A549 (cell line): ENCODE data around the gene OR5A1. TPM values are rescaled to one million over a fixed set of nuclear protein-coding genes. Genes with fewer than 3 reads are reported as not detected.
"Not testable (repeated sequence)": the region's sequence is repeated elsewhere in the genome, so short reads cannot be mapped to it uniquely, and the experiment has no call there.

Experiments used
- ATAC-seq, 2 experiments: fragments of 200-7000 bp in 1 of 2; fragments of >200 bp in 1 of 2; cut with Nextera tagmentation in 1 of 2; cut with Tn5 transposase in 1 of 2; 3 replicates each; pipeline versions ENCODE4 v1.8.0 to v1.9.1; 2018 to 2020; ENCODE audit warnings: mild to moderate bottlenecking in 1 of 2, moderate library complexity in 1 of 2
- CTCF ChIA-PET: fragments of 300-600 bp; sonication (Branson Sonifier 250); formaldehyde crosslinking; extraction: SDS; loops from one replicate; lab custom pipeline; 2021; ENCODE audit warnings: antibody characterized with exemption, inconsistent platforms; lab: Yijun Ruan, JAX
- POLR2A ChIA-PET: fragments of 350-600 bp; formaldehyde crosslinking; extraction: SDS; loops from one replicate; lab custom pipeline; 2021; ENCODE audit warnings: antibody characterized with exemption, inconsistent platforms; lab: Yijun Ruan, JAX
- DNase-seq, 2 experiments: peaks; one replicate each; pipeline versions ENCODE4 v3.0.0 to v3.0.0-alpha.2; 2011 to 2016; ENCODE audit warnings: low read depth in 1 of 2, low spot score in 1 of 2
- FAIRE-seq: peaks from 2 replicates; lab custom pipeline; 2011; peaks lifted over from hg19 to GRCh38; lab: Jason Lieb, UNC
- H3K27ac ChIP-seq, 2 experiments: fragments of >200 bp; sonication (Bioruptor Twin); formaldehyde crosslinking; 3 replicates each; pipeline ENCODE4 v1.5.1; 2016 to 2017
- H3K4me1 ChIP-seq: fragments of >200 bp; sonication (Bioruptor Twin); formaldehyde crosslinking; 3 replicates; pipeline ENCODE4 v1.6.1; 2016
- H3K4me2 ChIP-seq: fragments of >200 bp; sonication (Bioruptor Twin); formaldehyde crosslinking; 3 replicates; pipeline ENCODE4 v1.6.1; 2016
- H3K4me3 ChIP-seq: fragments of >200 bp; sonication (Bioruptor Twin); formaldehyde crosslinking; 3 replicates; pipeline ENCODE4 v1.5.1; 2016
- H3K9me3 ChIP-seq: fragments of >200 bp; sonication (Bioruptor Twin); formaldehyde crosslinking; 3 replicates; pipeline ENCODE4 v1.6.1; 2016
- BHLHE40 ChIP-seq: IDR thresholded peaks from 2 replicates; pipeline ENCODE4 v1.6.1; 2012; ENCODE audit warnings: low read depth, low read length, inconsistent platforms
- CTCF ChIP-seq: fragments of >200 bp; sonication (Bioruptor Twin); formaldehyde crosslinking; IDR thresholded peaks from 3 replicates; pipeline ENCODE4 v1.5.1; 2016
- E2F6 ChIP-seq: IDR thresholded peaks from 2 replicates; pipeline ENCODE4 v1.6.1; 2012; ENCODE audit warnings: low read depth, borderline replicate concordance
- ELK1 ChIP-seq: fragments of 150-350 bp; IDR thresholded peaks from 2 replicates; pipeline ENCODE4 v1.6.1; 2014; ENCODE audit warnings: low read depth, mild to moderate bottlenecking, low read length
- FOSL2 ChIP-seq, 2 experiments: fragments of 450-650 bp in 1 of 2; fragments of >200 bp in 1 of 2; sonication (Bioruptor Twin) in 1 of 2; formaldehyde crosslinking; IDR thresholded peaks; 2 replicates each; pipeline versions ENCODE4 v1.5.0 to v1.6.1; 2016 to 2020; ENCODE audit warnings: mild to moderate bottlenecking in 1 of 2, moderate library complexity in 1 of 2
- HES2 ChIP-seq: fragments of >200 bp; sonication (Bioruptor Twin); formaldehyde crosslinking; IDR thresholded peaks from 2 replicates; pipeline ENCODE4 v1.6.1; 2016
- HOXA7 ChIP-seq: fragments of 250-450 bp; sonication (Bioruptor Pico); IDR thresholded peaks from 2 replicates; pipeline ENCODE4 v1.5.0; 2020; ENCODE audit warnings: mild to moderate bottlenecking, moderate library complexity
- KDM1A ChIP-seq: fragments of 200-600 bp; sonication (generic); IDR thresholded peaks from 2 replicates; pipeline ENCODE4 v1.6.1; 2016; ENCODE audit warnings: low read depth, mild to moderate bottlenecking
- KDM5A ChIP-seq: fragments of 200-600 bp; sonication (generic); IDR thresholded peaks from 2 replicates; pipeline ENCODE4 v1.6.1; 2016; ENCODE audit warnings: antibody characterized with exemption, mild to moderate bottlenecking
- MAFK ChIP-seq: fragments of 450-650 bp; IDR thresholded peaks from 2 replicates; pipeline ENCODE4 v1.6.1; 2014; ENCODE audit not compliant: partially characterized antibody
- PHF8 ChIP-seq: fragments of 200-600 bp; sonication (generic); IDR thresholded peaks from 2 replicates; pipeline ENCODE4 v1.6.1; 2016; ENCODE audit warnings: low read depth, mild to moderate bottlenecking, antibody characterized with exemption, moderate library complexity, borderline replicate concordance
- POLR2AphosphoS2 ChIP-seq: conservative IDR thresholded peaks from 2 replicates; pipeline ENCODE4 v1.6.1; 2012; ENCODE audit warnings: low read length, improper control_type of control experiment, inconsistent platforms
- RAD21 ChIP-seq, 2 experiments: fragments of >200 bp in 1 of 2; sonication (Bioruptor Twin) in 1 of 2; formaldehyde crosslinking in 1 of 2; IDR thresholded peaks in 1 of 2; conservative IDR thresholded peaks in 1 of 2; 2 replicates in 1 of 2; 3 replicates in 1 of 2; pipeline ENCODE4 v1.6.1; 2012 to 2018; ENCODE audit warnings: inconsistent platforms in 1 of 2
- SMC3 ChIP-seq: fragments of >200 bp; sonication (Bioruptor Twin); formaldehyde crosslinking; IDR thresholded peaks from 3 replicates; pipeline ENCODE4 v1.6.1; 2018; ENCODE audit warnings: inconsistent platforms
- SREBF2 ChIP-seq: fragments of 450-650 bp; IDR thresholded peaks from 2 replicates; pipeline ENCODE4 v1.6.1; 2014; ENCODE audit warnings: mild to moderate bottlenecking, moderate library complexity
- WGBS: methylation state at CpG from one replicate; pipeline ENCODE4 v1.1.6; 2017; ENCODE audit errors: missing lambda C conversion rate; 5-methylcytosine and 5-hydroxymethylcytosine counted together
- polyA plus RNA-seq, 4 experiments: library from polyadenylated mRNA; depleted of rRNA in 3 of 4; stranded (reverse); fragments of >200 nt; fragmentation: RNase III in 1 of 4; extraction: RNeasy Plus Mini Kit Qiagen cat#74134 plus additional on column Dnase treatment in 1 of 4; gene quantifications; 2 replicates in 3 of 4; 3 replicates in 1 of 4; pipeline ENCODE4 v1.2.3, GENCODE V29; 2011 to 2017

OR5A1 gene
- polyA plus RNA-seq, 2 of the 4 experiments (the other 2 are of a cell fraction) = not detected

- ATAC-seq (no peak), DNase-seq (no peak), FAIRE-seq (no peak)
- H3K4me3 ChIP-seq = no peak overlapping the region
- no peaks in the 10 kb centered on the region for H3K4me1 ChIP-seq
- H3K9me3 ChIP-seq = no peaks in the 10 kb centered on the region
- POLR2A ChIA-PET = no interaction called here
- no peak overlapping the region for H3K27ac ChIP-seq
- TF ChIP-seq BHLHE40 = no peak
- no peak for TF ChIP-seq HOXA7 (CRISPR knock-in tag)
- no peak for TF ChIP-seq POLR2AphosphoS2
- TF ChIP-seq KDM5A = no peak
- no peak for TF ChIP-seq ELK1
- TF ChIP-seq PHF8 = no peak
- no peak for TF ChIP-seq HES2
- CTCF ChIA-PET = no interaction called here
- H3K4me2 ChIP-seq = no peak overlapping the region
Measured at GRCh38 chr11:59427068-59427382, 9.2 kb upstream of the OR5A1 start.

- POLR2A ChIA-PET = no interaction called here
- DNase-seq = peak; percentile 29 to 50
- TF ChIP-seq BHLHE40 (no peak), SMC3 (peak; percentile 41), CTCF (peak; percentile 86), RAD21 (conservative IDR thresholded peaks at IDR 0.05 in 1 of 2, IDR thresholded peaks at IDR 0.05 in 1 of 2) (peak; percentile 70), SREBF2 (no peak)
Measured at GRCh38 chr11:59429924-59430516, 6.2 kb upstream of the OR5A1 start.

GRCh38 chr11:59437770-59438169 is 1.5 kb downstream of the OR5A1 start:
- Histone ChIP-seq H3K4me1 (no peaks in the 10 kb centered on the region), H3K4me2 (no peak overlapping the region), H3K27ac (no peak overlapping the region), H3K9me3 (no peaks in the 10 kb centered on the region), H3K4me3 (no peak overlapping the region)
- no peak for DNase-seq
- 36% methylated on average over 7 of the region's 7 CpGs for WGBS
- ChIA-PET POLR2A (no interaction called here), CTCF (interaction anchor here (0.6 to 2.1 kb wide), 2 partner anchors 102 to 266 kb away, joined by 3 to 9 read pairs; partner anchors contain the start of gene DTX4)
- FAIRE-seq = no peak
- no peak for ATAC-seq
- TF ChIP-seq KDM1A (no peak), E2F6 (no peak), MAFK (no peak), BHLHE40 (no peak), FOSL2 (IDR thresholded peaks at IDR 0.05) (no peak), FOSL2 (CRISPR knock-in tag; IDR thresholded peaks at IDR 0.05) (no peak)

More at GRCh38 chr11:59429924-59430516, 6.2 kb upstream of the OR5A1 start:
- Histone ChIP-seq H3K9me3 (no peaks in the 10 kb centered on the region), H3K4me1 (no peaks in the 10 kb centered on the region), H3K4me3 (no peak overlapping the region), H3K4me2 (no peak overlapping the region), H3K27ac (no peak overlapping the region)
- CTCF ChIA-PET = interaction anchor here (0.6 to 2.8 kb wide), 10 partner anchors 10 to 353 kb away, joined by 3 to 21 read pairs (median 4); partner anchors contain the start of genes DTX4, FAM111A and MPEG1
- peak; percentile 87 for FAIRE-seq
- WGBS = 58% methylated on average over 4 of the region's 4 CpGs
- peak in 1 of 2 experiments; percentile 81; a peak in 4 of 6 replicates for ATAC-seq

GRCh38 chr11:59445624-59446023 is 9.4 kb downstream of the OR5A1 start:
- ATAC-seq, H3K27ac ChIP-seq, FAIRE-seq, H3K4me1 ChIP-seq, POLR2A ChIA-PET, H3K4me3 ChIP-seq, CTCF ChIA-PET, H3K4me2 ChIP-seq, DNase-seq, H3K9me3 ChIP-seq: not testable (repeated sequence)
- 3% methylated on average over 1 of the region's 1 CpG for WGBS
